ES-I3 (cell line): ENCODE results near the gene GIPC3.
"Not testable (repeated sequence)": the region's sequence is repeated elsewhere in the genome, so short reads cannot be mapped to it uniquely, and the experiment has no call there.

Source experiments
- H3K36me3 ChIP-seq: 2 replicates; pipeline ENCODE4 v1.6.1; 2013; ENCODE audit warnings: mild to moderate bottlenecking, low read length, control low read depth, moderate library complexity; ENCODE audit not compliant: insufficient read depth
- H3K4me1 ChIP-seq: 2 replicates; pipeline ENCODE4 v1.6.1; 2013; ENCODE audit warnings: mild to moderate bottlenecking, control low read depth, low read length; ENCODE audit not compliant: insufficient read depth
- H3K9ac ChIP-seq: 2 replicates; pipeline ENCODE4 v1.6.1; 2013; ENCODE audit warnings: low read depth, mild to moderate bottlenecking, low read length, moderate library complexity
- H3K9me3 ChIP-seq: 2 replicates; pipeline ENCODE4 v1.6.1; 2013; ENCODE audit warnings: mild to moderate bottlenecking, low read length, moderate library complexity; ENCODE audit not compliant: control insufficient read depth, insufficient read depth

Gene GIPC3

DNA sequence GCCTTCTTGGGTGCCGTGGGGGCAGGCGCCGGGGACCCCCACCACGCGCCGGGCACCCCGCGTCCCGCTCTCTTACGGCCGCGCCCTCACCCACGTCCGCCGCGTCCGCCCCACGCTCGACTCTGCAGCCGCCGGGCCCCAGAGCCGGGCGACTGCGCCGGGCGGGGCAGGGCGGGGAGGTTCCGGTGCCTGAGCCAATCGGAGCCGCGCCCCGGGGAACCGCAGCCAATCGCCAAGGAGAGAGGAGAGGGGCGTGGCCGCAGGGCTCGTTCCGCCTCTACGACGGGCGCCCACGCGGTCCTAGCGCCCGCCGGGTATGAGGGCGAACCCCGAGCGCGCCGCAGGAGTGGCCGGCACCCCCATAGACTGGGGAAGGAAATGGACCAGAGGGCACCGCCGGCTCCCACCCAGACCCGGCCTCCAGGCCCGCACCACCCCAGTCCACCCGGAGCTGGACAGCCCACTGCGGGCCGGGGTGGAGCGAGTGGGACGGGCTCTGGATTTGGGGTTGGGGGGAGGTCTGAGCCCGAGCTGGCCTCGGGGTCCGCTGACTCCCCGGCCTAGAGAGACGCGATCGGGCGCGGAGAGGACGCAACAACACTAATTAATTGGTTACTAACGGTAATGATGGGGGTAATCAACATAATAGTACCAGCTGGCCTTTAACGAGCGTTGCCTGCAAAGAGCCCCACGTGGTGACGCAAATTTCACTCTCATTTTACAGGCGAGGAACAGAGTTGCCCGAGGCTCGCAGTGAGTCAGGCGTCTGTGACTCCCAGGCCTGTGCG lies 27.6 kb upstream of the GIPC3 start, which contains the start of gene MFSD12:
Gene MFSD12, minus strand, starts transcription at position 126 of the 788 bp plus-strand sequence. CDS start 183 bp downstream, outside the sequence.
- Histone ChIP-seq H3K9ac (peak within 1 kb of the TSS; percentile 81), H3K36me3 (no peaks in the 10 kb centered on the region), H3K9me3 (no peaks in the 10 kb centered on the region), H3K4me1 (peaks cover 3% of the 10 kb centered on the region; the same call in 1 of the 2 replicates)

DNA sequence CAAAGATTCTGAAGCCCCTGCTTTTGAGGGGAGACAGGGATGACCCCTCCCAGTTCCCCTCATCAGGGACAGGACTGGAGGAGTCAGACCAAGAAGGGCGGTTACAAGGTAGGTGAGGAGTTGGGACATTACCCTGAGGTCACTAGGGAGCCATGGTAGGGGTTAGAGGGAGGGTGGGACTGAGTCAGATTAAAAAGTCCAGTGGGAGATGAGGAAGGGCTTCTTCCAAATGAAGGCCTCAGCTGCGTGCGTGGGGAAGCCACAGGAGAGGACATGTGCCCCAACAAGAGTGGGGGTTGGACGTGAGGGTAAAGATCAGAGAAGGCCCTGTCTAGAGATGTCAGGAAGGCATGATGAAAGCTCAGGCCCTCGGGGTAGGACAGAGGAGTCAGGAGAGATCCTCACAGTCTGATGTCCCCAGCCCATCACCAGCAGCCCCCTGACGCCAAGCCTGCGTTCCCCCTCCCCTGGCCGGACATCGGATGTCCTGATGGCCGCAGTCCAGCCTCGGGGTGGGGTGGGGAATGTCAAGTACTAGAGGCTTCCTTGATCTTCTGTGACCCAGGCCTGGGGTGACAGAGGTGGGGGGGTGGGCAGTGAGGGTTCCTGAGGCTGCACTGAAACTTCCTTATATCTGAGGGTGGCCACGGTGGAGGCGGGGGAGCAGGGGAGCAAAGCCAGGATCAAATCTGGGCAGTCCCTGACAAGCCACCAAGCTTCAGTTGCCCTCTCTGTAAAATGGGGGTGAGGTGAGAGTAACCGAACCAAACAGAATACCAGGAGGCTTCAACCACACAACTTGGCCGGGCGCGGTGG lies 21.4 kb upstream of the GIPC3 start:
- H3K36me3 ChIP-seq, result no peaks in the 10 kb centered on the region
- H3K4me1 ChIP-seq, result no peaks in the 10 kb centered on the region; the same call in 1 of the 2 replicates
- H3K9me3 ChIP-seq, result no peaks in the 10 kb centered on the region
- H3K9ac ChIP-seq, result no peak overlapping the region

DNA sequence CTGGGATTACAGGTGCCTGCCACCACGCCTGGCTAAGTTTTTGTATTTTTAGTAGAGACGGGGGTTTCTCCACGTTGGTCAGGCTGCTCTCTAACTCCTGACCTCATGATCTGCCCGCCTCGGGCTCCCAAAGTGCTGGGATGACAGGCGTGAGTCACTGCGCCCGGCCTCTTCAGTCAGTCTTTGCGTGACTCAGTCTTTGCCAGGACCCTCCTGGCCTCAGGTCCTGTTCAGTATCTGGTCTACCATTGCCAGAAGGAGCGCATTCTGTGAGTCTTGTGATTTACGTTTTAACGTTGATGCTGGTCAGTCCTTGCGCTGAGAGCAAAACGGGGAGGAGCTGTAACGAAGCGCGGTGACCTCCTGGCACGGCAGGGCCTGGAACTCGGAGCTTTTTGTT lies 20.1 kb upstream of the GIPC3 start:
- Histone ChIP-seq H3K36me3 (no peaks in the 10 kb centered on the region), H3K9me3 (no peaks in the 10 kb centered on the region), H3K9ac (no peak overlapping the region), H3K4me1 (no peaks in the 10 kb centered on the region; the same call in 1 of the 2 replicates)

DNA sequence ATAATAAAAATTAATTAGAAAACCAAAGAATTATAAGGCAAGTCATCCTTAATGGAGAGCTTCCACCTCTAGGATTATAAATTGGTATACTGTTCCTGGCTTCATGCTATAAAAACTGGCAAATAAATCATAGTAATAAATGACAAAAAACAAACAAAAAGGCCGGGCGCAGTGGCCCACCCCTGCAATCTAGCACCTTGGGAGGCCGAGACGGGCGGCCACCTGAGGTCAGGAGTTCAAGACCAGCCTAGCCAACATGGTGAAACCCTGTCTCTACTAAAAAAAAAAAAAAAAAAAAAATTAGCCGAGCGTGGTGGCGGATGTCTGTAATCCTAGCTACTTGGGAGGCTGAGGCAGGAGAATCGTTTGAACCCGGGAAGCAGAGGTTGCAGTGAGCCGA lies 15.2 kb upstream of the GIPC3 start:
- not testable (repeated sequence) for H3K9ac ChIP-seq, H3K4me1 ChIP-seq, H3K9me3 ChIP-seq, H3K36me3 ChIP-seq

DNA sequence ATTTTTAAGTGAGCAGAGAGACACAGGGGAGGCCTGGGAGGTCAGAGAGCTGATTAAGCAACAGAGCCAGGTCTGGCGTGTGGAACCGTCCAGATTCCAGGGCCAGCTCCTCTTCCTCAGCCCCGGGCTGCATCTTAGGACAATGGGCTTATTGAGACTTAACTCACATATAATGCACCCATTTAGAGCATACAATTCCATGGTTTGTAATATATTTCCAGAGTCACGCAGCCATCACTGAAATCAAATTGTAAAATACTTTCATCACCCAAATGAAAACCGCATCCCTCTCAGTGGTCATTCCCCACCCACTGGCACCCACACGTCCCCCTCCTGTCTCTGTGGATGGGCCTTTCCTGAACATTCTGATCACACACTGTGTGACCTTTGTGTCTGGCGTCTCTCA lies 14.7 kb upstream of the GIPC3 start:
- H3K9ac ChIP-seq, result no peak overlapping the region
- no peaks in the 10 kb centered on the region for H3K36me3 ChIP-seq
- H3K9me3 ChIP-seq, result no peaks in the 10 kb centered on the region
- H3K4me1 ChIP-seq, result no peaks in the 10 kb centered on the region; the same call in 1 of the 2 replicates

DNA sequence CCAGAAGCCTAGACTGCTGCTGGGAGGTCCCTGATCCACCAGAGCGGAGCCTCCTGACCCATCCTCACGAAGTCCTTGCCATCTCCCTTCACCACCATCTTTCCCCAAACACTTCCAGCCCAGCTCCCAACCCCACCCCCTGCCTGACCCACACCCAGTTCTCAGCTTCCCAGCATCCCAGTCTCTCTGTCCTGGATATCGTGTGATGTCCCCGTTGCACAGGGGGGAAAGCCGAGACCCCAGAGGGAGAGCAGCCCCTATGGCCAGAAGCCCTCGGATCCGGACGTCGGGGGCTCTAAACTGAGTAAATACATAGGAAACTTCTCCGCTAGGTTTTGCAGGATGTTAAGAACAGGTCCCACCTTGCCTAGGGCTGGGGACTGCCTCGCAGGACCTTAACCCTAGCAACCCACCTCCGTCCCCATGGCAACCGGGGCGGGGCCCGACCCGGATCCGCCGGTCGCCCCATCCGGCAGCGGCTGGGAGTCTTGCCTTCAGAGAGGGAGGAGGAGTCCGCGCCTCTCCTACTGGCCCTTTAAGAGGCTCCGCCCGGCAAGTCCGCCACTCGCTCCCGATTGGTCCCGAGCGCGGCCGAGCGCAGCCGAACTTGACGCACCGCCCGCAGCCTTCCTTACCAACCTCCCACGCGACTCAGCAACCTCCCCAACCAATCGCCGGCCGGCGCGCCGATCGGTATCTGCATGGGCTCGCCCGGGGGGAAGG lies 13.0 kb upstream of the GIPC3 start:
- Histone ChIP-seq H3K36me3 (no peaks in the 10 kb centered on the region), H3K4me1 (no peaks in the 10 kb centered on the region; the same call in 1 of the 2 replicates), H3K9me3 (no peaks in the 10 kb centered on the region), H3K9ac (peak overlapping the region; percentile 45; the same call in 1 of the 2 replicates)

DNA sequence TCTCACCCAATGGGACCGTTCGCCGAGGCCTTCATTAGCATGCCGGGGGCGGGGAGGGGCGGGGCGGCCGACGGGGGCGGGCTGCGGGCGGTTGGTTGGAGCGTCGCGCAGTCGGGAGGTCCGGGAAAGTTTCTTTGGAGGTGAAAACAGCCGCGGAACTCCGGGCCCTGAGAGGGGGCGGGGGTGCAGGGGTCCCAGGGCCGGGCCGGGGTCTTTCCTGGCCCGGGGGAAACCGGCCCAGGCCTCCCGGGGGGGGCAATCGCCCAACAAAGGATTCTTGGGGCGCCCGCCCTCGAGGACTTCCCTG lies 12.5 kb upstream of the GIPC3 start, which contains the start of gene HMG20B:
Gene HMG20B, plus strand, starts transcription at position 90 of the 307 bp plus-strand sequence. CDS start 366 bp downstream, outside the sequence.
- no peaks in the 10 kb centered on the region for H3K9me3 ChIP-seq
- H3K4me1 ChIP-seq, result no peaks in the 10 kb centered on the region; the same call in 1 of the 2 replicates

DNA sequence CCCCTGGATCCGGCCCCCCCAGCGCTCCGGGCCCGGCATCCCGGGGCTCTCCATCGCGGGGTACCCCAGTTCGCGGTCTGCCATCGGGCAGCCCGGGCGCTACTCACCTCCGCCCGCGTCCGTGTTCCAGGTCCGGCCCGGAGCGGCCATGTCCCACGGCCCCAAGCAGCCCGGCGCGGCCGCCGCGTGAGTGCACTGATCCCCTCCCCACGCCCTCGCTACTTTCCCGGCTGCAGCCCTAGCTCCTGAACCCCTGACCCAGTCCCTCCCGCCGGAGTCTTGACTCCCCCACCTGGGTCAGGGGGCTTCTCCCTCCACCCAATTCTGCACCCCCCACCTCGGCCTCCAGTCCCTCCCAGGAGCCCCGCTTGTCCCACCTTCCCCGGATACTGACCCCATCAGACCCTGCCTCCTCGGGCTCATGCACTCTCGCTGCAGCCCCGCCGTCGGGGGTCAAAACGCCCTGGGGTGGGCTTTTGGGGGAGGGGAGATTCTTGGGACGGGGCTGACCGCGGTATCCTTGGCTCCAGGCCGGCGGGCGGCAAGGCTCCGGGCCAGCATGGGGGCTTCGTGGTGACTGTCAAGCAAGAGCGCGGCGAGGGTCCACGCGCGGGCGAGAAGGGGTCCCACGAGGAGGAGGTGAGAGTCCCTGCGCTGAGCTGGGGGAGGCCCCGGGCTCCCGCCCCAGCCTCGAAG lies 12.0 kb upstream of the GIPC3 start:
- Histone ChIP-seq H3K36me3 (no peaks in the 10 kb centered on the region), H3K9ac (peak overlapping the region; percentile 74)

More for the DNA sequence above, 12.5 kb upstream of the GIPC3 start, which contains the start of gene HMG20B:
- peak within 1 kb of the TSS; percentile 74 for H3K9ac ChIP-seq
- no peaks in the 10 kb centered on the region for H3K36me3 ChIP-seq

DNA sequence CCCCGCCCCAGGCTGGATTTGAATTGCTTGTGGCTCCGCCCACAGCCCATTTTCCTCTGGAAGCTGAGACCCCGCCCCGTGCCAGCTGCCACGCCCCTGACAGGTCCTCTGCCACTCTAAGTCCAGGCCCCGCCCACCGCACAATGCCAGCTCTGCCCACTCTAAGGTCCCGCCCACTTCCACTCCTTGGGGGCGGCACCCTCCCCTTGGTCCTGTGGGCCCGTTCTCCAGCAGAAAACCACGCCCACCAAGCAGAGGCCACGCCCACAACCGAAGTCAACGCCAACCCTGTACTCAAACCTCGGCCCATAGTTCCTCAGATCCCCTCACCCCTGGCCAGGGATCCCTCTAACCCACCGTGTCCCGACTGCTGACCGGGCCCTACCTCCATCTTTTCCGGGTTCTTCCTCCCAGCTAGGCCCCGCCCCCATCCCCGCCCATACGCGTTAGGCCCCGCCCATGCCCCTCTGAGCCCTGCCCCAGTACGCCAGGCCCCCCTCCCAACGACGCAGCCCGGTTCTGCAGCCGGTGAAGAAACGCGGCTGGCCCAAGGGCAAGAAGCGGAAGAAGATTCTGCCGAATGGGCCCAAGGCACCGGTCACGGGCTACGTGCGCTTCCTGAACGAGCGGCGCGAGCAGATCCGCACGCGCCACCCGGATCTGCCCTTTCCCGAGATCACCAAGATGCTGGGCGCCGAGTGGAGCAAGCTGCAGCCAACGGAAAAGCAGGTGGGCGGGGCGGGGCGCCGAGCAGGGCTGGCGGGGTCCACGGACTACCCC lies 11.2 kb upstream of the GIPC3 start:
- H3K9ac ChIP-seq, result peak overlapping the region; percentile 74
- no peaks in the 10 kb centered on the region for H3K36me3 ChIP-seq
- no peaks in the 10 kb centered on the region; the same call in 1 of the 2 replicates for H3K4me1 ChIP-seq
- no peaks in the 10 kb centered on the region for H3K9me3 ChIP-seq

More for the DNA sequence above, 12.0 kb upstream of the GIPC3 start:
- no peaks in the 10 kb centered on the region for H3K9me3 ChIP-seq
- no peaks in the 10 kb centered on the region; the same call in 1 of the 2 replicates for H3K4me1 ChIP-seq

DNA sequence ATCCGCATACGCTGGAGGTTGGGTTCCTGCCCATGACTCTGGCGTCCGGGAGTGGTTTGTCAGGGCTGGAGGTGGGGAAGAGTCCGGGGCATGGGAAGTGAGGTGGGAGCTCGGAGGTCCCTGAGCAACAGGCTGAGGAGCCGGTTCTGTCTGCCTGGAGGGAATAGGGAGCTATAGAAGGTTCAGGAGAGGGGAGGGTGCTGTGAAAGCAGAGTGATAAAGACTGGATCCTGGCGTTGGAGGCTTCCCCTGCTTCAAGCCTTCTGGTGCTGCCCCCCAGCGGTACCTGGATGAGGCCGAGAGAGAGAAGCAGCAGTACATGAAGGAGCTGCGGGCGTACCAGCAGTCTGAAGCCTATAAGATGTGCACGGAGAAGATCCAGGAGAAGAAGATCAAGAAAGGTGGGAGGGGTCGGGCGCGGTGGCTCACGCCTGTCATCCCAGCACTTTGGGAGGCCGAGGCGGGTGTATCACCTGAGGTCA lies 10.0 kb upstream of the GIPC3 start:
- H3K4me1 ChIP-seq, result no peaks in the 10 kb centered on the region; the same call in 1 of the 2 replicates
- H3K36me3 ChIP-seq, result no peaks in the 10 kb centered on the region
- H3K9ac ChIP-seq, result no peak overlapping the region
- H3K9me3 ChIP-seq, result no peaks in the 10 kb centered on the region

DNA sequence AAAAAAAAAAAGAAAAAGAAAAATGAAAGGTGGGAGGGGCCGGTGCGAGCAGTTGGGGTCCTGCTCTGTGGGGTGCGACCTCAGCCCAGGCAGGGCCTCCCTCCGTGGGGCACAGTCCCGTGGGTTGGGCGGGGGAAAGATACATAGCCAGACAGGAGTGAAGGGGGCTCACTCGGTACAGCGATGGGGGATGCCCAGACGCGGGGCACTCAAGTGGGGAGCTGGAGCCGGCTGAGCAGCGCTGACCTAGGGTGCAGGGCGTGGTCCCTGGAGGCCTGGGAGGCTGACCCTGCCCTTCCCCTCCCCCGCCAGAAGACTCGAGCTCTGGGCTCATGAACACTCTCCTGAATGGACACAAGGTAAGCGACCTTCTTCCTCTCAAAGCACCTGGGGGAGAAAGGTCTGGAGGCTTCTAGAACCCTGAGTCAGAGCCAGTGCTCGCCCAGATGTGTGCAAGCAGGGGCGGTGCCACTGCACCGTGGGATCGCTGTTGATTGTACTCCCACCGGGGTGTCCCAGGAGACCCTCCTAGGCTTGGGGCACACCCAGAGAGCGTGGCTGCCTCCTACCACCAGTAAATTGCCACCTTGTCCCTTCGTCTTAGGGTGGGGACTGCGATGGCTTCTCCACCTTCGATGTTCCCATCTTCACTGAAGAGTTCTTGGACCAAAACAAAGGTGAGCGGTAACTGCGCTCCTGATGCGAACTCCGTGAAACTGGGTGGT lies 9.2 kb upstream of the GIPC3 start:
- no peaks in the 10 kb centered on the region for H3K36me3 ChIP-seq
- H3K9me3 ChIP-seq, result no peaks in the 10 kb centered on the region
- peak overlapping the region; percentile 57 for H3K9ac ChIP-seq
- no peaks in the 10 kb centered on the region; the same call in 1 of the 2 replicates for H3K4me1 ChIP-seq

DNA sequence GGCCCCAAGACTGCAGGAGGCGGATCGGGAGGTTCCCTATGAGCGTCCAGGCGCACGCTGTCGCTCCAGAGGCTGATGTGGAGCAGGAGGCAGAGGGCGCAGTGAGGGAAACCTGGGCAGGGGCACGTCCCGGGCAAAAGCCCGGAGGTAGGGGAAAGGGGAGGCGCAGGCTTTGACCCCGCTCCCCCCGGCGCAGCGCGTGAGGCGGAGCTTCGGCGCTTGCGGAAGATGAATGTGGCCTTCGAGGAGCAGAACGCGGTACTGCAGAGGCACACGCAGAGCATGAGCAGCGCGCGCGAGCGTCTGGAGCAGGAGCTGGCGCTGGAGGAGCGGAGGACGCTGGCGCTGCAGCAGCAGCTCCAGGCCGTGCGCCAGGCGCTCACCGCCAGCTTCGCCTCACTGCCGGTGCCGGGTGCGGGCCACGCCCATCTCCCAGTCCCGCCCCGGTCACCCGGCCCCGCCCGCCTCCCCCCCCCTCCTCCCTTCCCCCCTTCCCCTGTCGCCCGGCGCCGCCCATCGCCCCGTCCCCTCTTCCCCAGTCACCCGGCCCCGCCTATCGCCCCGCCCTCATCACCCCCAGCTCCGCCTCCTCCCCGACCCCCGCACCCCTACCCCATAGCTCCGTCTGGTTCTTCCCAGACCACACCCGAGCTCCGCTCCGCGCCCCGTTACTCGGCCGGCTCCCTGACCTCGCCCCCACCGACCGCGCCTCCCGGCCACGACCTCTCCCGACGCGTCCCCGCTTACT lies 8.4 kb upstream of the GIPC3 start:
- no peaks in the 10 kb centered on the region for H3K9me3 ChIP-seq
- peak overlapping the region; percentile 57 for H3K9ac ChIP-seq
- H3K36me3 ChIP-seq, result no peaks in the 10 kb centered on the region
- no peaks in the 10 kb centered on the region; the same call in 1 of the 2 replicates for H3K4me1 ChIP-seq
